CD4-positive, alpha-beta T cell treated with Interferon gamma for 1 hour (primary cell): ENCODE results near the gene AGR2.

ENCODE experiments used
- DNase-seq: peaks from one replicate; pipeline ENCODE4 v3.0.0-alpha.2; 2020

AGR2 gene

DNA sequence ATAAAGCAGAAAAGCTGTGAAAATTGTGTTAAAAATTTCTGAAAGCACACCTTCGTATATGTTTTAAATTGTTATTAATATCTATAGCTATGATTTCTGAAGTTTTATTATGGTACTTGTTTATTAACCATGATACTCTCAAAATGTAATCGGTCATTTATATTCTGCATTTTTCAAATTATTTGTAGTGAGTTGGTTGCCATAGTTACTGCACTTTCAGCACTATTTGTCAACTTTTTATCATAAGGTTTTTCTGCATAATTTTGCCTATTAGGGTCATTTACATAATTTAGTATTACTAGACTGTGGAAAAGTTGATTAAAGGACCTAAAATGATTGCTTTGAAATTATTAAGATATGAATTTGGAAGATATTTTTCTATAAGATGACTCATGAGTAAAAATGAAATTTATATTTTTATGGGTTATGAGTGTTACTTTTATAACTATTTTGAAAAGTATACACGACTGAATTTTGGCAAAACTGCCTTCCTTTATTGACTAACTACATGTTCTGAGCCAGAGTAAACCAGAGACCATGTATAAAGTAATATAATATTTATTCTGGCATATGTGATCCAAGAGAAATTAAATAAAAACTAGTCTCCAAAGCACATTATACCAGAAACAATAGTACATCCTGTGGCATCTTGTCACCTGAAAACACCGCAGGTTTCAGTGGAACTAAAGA lies 7.9 kb upstream of the AGR2 start:
- no peak for DNase-seq

- no peak for DNase-seq
Measured at GRCh38 chr7:16811551-16811950, 6.8 kb upstream of the AGR2 start.

GRCh38 chr7:16810573-16810972 lies 5.8 kb upstream of the AGR2 start:
- DNase-seq: no peak

DNA sequence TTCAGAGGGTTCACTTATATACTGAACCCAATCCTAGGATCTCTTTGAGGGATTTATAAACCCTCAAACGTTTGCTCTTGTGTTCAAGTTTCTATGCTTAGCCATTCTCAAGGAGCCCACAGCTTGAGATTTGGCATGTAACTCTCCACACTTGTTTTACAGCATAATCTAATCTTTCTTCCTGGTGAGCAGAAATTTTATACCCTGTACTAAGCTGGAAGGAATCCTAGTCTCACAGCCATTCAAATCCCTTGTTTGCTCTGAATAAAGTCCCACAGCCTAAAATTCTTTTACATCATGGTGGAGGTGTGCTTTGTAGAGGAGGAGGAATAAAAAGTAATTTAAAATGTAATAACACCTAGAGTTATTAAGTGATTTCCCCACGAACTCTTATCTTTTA lies 5.3 kb upstream of the AGR2 start:
- DNase-seq: no peak

DNA sequence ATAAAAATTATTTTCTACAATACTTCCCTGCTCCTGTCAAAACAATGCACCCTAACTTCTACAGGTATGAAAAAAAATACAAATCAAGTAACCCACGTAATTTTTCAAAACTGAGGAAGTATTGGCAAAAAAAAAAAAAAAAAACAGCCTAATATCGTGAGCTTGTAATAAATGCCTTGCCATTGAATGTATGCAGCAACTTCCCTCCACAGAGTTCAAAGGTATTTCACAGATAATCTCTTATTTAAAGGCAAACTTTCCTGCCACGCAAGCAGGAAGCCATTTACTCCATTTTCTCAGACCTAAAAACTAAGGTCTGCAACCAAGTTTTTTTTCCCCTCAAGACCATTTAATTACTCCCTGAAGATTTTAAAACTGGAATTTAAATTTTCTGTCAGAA lies 642 bp upstream of the AGR2 start:
- no peak for DNase-seq

DNA sequence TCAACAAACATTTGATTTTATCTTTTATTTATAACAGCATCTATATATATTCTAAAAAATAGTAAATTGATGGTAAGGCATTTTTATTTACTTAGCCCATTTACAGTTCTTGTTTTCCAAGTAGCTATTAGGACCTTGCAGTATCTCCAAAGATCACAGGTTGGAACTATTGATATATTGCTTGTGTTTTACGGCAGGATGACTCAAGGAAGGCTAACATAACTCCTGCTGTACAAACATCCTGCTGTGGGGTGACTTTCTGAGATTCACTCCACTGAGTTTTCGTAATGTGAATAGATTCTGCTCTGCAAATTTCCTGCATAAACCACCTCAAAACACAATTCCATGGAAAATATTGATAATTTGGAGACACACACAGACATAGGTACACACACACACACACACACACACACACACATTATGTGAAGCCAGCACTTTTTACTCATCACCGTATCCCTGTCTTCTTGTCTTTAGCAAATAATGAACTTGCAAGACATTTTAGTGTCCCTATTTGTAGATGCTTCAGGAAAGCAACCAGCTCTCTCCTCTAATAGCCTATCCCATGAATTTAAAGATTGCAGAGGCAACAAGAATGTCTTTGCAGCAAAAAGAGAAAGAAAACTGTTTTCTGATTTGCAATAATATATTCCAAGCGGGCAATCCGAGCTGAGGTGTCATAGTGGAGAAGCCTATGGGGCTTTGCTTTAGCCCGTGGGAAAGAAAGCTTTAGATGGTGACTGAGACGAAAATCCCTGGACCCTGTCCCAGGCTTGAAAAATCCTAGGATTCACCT lies 722 bp downstream of the AGR2 start:
- no peak for DNase-seq

GRCh38 chr7:16803125-16803524 lies 1.7 kb downstream of the AGR2 start:
- DNase-seq: no peak

DNA sequence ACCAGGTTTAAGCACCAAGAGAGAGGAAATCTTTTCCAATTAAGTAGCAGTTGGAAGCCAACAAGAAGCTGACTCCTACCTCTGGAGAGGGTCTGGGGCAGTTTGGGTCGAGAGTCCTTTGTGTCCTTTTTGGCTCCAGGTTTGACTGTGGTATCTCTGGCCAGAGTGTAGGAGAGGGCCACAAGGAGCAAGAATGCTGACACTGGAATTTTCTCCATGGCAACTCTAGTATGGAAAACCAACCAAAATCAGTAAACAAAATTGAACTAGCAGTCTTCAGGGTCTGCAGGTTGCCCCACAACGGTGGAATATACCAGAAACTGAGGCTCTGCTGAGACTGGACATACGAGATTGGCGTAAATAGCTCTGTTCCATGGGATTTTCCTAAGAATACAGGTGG lies 3.2 kb downstream of the AGR2 start:
- DNase-seq: no peak

GRCh38 chr7:16801111-16801542 lies 3.7 kb downstream of the AGR2 start:
- DNase-seq: no peak

GRCh38 chr7:16795624-16796023 lies 9.2 kb downstream of the AGR2 start:
- DNase-seq: no peak

DNA sequence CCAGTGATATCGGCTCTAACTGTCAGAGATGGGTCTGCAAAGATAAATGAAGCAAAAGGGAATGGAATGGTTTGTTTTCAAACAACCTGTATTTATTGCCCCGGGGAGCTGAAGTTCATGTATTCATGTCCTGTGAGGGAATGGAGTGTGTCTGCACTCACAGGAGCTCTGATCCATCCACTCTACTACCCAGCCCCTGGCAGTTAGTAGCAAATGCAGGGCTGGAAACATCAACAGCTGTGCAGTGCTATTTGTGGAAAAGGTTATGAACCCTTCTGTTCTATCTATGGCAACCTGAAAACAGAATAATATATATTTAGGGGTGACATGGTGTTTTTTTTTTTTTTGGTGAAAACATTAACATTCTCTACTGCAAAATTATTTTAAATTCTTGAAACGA lies 9.8 kb downstream of the AGR2 start:
- no peak for DNase-seq

GRCh38 chr7:16791905-16792698 lies 12.7 kb downstream of the AGR2 start:
- no peak for DNase-seq

GRCh38 chr7:16791071-16791470 lies 13.7 kb downstream of the AGR2 start:
- DNase-seq: no peak

GRCh38 chr7:16787127-16787526 lies 17.7 kb downstream of the AGR2 start:
- DNase-seq: no peak

DNA sequence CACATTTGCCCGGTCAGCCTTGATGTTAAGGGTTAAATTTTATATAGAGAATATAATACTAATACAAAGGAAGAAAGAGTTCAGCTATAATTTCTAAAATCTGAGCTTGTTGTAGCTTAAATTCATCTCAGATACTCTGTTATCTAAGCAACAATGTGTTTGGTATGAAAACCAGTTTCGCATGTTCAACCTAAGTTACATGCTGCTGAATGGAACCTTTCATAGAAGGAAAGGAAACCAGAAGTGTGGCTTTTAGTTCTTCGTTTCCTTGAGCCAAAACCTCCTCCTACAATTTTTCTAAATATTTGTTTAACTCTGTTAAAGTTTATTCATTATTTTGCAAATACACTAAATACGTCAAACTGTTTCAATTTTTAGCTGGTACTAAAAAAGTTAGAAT lies 18.5 kb downstream of the AGR2 start:
- DNase-seq: no peak

GRCh38 chr7:16785846-16786245 lies 19.0 kb downstream of the AGR2 start:
- no peak for DNase-seq

DNA sequence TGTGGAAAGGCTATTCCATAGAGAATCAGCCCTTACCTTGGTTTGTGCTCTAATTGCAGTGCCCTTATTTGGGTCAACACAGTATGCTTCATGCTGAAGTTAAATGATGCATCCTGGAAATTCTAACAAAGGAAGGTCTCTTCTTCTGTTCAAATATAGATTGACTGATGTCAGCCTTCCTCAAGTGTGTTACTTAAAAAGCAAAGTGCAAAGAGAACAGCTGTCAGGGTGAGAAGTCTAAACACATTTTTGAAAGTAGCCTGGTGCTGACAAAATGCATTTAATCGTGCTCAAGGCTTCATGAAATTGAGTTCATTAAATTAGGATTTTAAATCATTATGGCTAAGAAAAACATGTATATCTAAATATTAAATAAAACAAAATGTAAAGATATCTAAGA lies 19.5 kb downstream of the AGR2 start:
- DNase-seq: no peak

DNA sequence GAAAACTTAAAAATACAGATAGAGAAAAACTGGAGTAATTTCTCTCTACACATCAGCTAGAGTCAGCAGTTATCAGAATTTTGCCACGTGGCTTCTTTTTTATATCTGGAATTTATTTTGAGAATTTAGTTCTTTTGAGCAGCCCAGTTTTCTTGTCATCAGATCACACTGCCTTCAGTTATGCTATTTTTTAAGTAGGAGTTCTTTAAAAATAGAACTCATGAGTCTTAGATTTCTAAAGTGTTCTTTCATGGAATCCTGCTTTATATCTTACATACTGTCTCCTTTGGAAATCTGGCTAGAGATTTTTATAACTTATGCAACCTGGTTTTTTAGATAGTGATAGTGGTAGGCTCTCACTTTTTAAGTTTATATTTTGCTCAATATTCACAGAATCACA lies 24.2 kb downstream of the AGR2 start:
- DNase-seq: no peak

DNA sequence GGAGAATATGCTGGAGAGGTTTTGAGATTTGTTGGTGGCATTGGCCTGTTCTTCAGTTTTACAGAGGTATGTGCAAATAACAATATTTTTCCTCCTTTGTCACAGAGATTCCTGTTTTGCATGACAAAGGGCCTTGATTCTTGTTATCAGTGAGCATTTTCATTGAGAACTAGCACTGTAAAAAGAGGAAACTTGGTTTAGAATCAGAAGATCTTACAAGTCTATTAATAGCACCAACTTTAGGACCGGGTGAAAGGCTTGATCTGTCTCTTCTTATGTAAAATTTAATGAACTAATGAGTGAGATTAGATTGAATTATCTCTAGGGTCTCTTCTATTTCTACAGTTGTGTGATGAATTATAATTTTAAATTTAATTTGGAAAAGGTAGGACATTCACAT lies 25.7 kb downstream of the AGR2 start:
- DNase-seq: no peak

GRCh38 chr7:16778476-16778875 lies 26.3 kb downstream of the AGR2 start:
- no peak for DNase-seq

GRCh38 chr7:16776053-16776452 lies 28.7 kb downstream of the AGR2 start:
- no peak for DNase-seq

DNA sequence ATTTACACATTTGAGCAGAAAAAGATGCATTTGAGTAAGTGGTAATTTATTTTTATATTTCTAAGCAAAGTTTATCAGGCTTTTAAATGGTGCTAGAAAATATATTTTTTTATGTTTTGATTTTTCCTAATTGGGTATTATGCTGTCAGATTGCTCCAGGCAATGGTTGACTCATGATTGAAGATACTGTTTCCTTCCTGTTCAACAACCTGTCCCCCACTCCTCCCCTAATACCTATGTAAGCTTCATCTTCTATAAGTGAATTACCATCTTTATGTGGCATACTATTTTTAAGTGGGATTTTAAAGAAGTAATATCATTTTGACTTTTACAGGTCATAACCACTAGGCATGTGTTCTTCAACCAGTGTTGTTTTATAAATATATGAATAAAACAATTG lies 29.8 kb downstream of the AGR2 start:
- no peak for DNase-seq

DNA sequence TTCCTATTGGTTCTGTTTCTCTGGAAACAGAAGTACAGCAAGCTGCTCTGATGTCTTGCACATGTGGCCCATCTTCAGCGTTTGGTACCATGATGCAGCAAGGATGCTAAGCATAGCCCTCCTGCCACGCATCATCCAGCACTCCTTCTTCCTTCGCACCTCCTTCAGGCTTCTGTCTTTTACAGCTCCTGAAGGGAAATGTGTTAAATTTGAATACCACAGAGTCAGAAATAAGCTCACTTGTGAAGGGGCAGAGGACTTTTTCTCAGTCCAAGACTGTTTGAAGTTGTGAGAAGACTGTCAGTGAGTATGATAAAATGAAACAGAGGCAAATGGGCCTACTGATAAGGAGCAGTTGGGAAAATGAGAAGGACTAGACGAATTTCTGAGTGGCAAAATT lies 30.5 kb downstream of the AGR2 start:
- DNase-seq: no peak

DNA sequence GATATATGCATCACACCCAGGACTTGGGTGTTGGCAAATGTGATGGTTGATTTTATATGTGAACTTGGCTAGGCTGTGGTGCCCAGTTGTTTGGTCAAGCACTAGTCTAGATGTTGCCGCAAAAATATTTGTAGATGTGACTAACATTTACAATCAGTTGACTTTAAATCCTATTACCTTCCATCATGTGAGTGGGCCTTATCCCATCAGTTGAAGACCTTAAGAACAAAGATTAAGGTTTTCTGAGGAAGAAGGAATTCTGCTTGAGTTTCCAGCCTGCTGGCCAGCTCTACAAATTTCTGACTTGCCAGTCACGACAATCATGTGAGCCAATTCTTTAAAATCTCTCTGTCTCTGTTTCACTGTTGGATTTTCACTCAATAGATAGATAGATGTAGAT lies 30.9 kb downstream of the AGR2 start:
- DNase-seq: no peak
